Measurements from ENCODE around the gene TMEM145. TPM values are rescaled to one million over a fixed set of nuclear protein-coding genes. Genes with fewer than 3 reads are reported as not detected.

Gene TMEM145
- total RNA-seq, 1 donor from 2014 or later, result 0.16 TPM

DNA sequence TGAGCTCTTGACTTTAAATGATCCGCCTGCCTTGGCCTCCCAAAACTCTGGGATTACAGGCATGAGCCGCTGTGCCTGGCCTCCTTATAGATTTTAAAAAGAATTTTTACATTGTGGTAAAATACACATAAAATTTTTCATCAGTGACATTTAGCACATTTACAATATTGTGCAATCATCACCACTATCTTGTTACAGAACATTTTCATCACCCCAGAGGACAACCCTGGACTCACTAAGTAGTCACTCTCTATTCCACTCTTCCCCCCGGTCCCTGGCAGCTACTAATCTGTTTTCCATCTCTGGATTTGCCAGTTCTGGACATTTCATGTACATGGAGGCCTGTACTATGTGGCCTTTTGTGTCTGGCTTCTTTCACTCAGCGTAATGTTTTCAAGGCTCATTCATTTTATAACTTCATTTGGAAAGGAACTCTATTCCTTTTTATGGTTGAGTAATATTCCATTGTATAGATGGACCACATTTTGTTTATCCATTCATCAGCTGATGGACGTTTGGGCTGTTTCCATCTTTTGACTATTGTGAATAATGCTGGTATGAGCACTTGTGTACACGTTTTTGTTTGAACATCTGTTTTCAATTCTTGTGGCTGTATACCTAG is 32.2 kb downstream of the TMEM145 start:
- no peak for ATAC-seq
- intact Hi-C loops (cut with DNase I), result no loop called here

GRCh38 chr19:42348211-42348610 is 35.1 kb downstream of the TMEM145 start:
- intact Hi-C loops (cut with DNase I), result no loop called here
- DNase-seq (ENCODE audit: missing footprints) (no peak), ATAC-seq (no peak)

More for the DNA sequence above, 32.2 kb downstream of the TMEM145 start:
- no peak for DNase-seq (ENCODE audit: missing footprints)

- DNase-seq (ENCODE audit: missing footprints) (peak; percentile 32), ATAC-seq (no peak)
- intact Hi-C loops (cut with DNase I), result no loop called here
Measured at GRCh38 chr19:42349378-42350107, 36.4 kb downstream of the TMEM145 start.

GRCh38 chr19:42350417-42350816 is 37.3 kb downstream of the TMEM145 start:
- intact Hi-C loops (cut with DNase I), result no loop called here
- DNase-seq (ENCODE audit: missing footprints) (peak; percentile 5), ATAC-seq (no peak)

GRCh38 chr19:42351079-42351735 is 38.1 kb downstream of the TMEM145 start:
- DNase-seq (ENCODE audit: missing footprints) (peak; percentile 39), ATAC-seq (no peak)
- intact Hi-C loops (cut with DNase I), result no loop called here

DNA sequence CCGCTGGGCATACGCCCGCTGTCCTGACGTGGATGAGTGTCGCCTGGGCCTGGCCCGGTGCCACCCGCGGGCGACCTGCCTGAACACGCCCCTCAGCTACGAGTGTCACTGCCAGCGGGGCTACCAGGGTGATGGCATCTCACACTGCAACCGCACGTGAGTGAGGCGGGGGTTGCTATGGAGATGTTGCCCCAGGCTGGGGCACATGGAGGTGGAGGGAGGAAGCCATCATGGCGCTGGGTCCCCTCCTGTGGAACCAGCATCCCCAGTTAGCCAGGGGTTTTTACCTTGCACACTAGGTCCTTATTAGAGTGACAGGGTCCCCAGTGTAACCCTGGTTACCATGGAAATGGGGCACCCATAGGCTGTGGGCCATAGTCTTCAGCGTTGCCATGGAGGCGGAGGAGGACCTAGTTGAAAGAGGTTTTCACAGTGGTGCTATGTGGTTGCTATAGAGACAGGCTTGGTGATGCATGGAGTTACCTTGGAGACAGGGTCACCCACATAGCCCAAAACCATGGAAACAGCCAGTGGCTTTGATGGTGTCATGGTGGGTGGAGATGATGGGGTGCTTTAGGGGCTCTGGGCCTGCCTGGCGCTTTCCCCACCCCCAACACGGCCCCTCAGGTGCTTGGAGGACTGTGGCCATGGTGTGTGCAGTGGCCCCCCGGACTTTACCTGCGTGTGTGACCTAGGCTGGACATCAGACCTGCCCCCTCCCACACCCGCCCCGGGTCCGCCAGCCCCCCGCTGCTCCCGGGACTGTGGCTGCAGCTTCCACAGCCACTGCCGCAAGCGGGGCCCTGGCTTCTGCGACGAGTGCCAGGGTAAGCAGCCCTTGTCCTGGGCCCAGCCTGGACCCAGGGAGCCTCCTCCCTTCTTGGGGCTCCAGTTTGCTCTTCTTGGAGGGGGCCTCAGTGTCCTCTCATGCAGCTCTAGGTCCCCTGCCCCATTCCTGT is 39.5 kb downstream of the TMEM145 start:
- DNase-seq (ENCODE audit: missing footprints) (peak; percentile 11), ATAC-seq (no peak)
- intact Hi-C loops (cut with DNase I), result no loop called here

DNA sequence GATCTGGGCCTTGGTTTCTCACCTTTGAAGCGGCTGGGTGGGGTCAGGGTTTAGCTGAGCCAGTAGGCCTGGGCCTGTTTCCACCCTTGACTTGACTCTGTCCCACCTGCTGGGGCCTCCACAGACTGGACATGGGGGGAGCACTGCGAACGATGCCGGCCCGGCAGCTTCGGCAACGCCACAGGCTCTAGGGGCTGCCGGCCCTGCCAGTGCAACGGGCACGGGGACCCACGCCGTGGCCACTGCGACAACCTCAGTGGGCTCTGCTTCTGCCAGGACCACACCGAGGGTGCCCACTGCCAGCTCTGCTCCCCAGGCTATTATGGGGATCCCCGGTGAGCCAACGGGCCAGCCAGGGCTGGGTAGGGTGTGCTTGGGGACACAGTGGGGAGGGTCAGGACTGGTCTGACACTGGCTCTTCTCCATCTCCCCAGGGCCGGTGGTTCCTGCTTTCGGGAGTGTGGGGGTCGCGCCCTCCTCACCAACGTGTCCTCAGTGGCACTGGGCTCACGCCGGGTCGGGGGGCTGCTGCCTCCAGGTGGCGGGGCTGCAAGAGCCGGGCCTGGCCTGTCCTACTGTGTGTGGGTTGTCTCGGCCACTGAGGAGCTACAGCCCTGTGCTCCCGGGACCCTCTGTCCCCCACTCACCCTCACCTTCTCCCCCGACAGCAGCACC is 40.4 kb downstream of the TMEM145 start:
- no peak for ATAC-seq
- intact Hi-C loops (cut with DNase I), result no loop called here
- DNase-seq (ENCODE audit: missing footprints), result no peak

GRCh38 chr19:42355896-42356295 is 42.8 kb downstream of the TMEM145 start:
- no peak for DNase-seq (ENCODE audit: missing footprints)
- no peak for ATAC-seq
- intact Hi-C loops (cut with DNase I), result no loop called here

DNA sequence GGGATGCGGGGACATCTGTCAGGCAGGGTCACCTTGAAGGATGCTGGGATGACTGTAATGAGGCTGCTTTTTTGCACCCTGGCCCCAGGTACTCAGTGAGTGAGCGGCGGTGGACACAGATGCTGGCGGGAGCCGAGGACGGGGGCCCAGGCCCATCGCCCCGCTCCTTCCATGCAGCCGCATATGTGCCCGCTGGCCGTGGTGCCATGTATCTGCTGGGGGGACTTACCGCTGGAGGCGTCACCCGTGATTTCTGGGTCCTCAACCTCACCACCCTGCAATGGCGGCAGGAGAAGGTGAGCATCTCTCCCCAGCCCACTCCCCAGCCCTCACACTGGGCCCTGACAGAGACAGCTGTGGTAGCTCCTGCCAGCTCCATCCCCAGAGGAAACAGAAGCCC is 43.6 kb downstream of the TMEM145 start:
- DNase-seq (ENCODE audit: missing footprints) (no peak), ATAC-seq (no peak)
- intact Hi-C loops (cut with DNase I), result no loop called here

DNA sequence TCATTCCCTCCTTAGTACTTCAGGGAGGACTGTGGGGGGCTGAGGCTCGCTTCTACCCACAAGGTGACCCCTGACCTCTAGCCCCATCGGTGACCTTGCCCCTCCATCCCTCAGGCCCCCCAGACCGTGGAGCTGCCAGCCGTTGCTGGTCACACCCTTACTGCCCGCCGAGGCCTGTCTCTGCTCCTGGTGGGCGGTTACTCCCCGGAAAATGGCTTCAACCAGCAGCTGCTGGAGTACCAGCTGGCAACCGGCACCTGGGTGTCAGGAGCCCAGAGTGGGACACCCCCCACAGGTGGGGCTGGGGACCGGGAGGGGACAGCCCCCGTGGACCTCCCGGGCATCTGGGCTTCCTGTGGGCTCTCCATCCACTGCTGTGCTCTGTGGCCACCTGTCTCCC is 44.2 kb downstream of the TMEM145 start:
- DNase-seq (ENCODE audit: missing footprints), result no peak
- intact Hi-C loops (cut with DNase I), result no loop called here
- ATAC-seq, result no peak

- ATAC-seq (no peak), DNase-seq (ENCODE audit: missing footprints) (no peak)
- intact Hi-C loops (cut with DNase I), result no loop called here
Measured at GRCh38 chr19:42360787-42361544, 47.9 kb downstream of the TMEM145 start.

GRCh38 chr19:42361545-42361910 is 48.4 kb downstream of the TMEM145 start:
- intact Hi-C loops (cut with DNase I), result no loop called here
- ATAC-seq (no peak), DNase-seq (ENCODE audit: missing footprints) (no peak)

- intact Hi-C loops (cut with DNase I), result no loop called here
- no peak for ATAC-seq
- DNase-seq (ENCODE audit: missing footprints), result no peak
Measured at GRCh38 chr19:42362342-42362741, 49.2 kb downstream of the TMEM145 start.

GRCh38 chr19:42362891-42363440 is 49.9 kb downstream of the TMEM145 start:
- ATAC-seq (no peak), DNase-seq (ENCODE audit: missing footprints) (no peak)
- intact Hi-C loops (cut with DNase I), result no loop called here

DNA sequence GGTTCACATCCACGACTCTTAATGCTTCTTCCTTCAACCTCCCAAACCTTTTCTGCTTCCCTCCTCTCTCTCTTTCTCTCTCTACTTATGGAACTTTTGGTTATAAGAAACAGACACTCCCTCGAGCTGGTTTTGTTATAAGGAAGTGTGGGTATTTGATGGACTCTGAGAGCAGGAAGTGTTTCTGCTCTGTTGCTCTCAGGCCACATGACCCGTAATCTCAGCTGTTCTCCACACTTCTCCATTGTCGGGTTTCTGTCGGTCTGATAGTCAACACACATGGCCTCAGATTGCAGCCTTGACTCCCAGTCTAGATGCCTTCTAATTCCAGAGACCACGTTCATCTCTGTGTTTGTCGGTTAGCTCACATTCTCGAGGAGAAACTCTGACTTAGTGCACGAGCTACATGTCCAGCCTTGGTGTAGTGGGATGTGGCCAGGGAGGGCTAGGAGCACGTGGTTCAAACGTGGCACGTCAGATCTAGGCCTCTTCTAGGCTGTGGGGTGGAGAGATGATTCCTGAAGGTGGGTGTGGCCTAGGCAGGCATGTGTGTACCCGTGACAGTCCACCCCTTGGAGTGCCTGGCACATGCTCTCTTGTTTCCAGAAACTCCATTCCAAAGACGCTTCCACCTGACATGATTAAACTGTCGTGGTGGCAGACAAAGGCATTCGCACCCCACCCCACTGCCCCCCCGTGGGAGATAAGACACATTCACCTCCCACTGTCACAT is 50.7 kb downstream of the TMEM145 start:
- intact Hi-C loops (cut with DNase I), result no loop called here
- ATAC-seq, result no peak
- no peak for DNase-seq (ENCODE audit: missing footprints)

- intact Hi-C loops (cut with DNase I), result no loop called here
- no peak for DNase-seq (ENCODE audit: missing footprints)
- ATAC-seq, result peak; percentile 40
Measured at GRCh38 chr19:42366673-42367072, 53.6 kb downstream of the TMEM145 start.

GRCh38 chr19:42367929-42368328 is 54.8 kb downstream of the TMEM145 start:
- no peak for DNase-seq (ENCODE audit: missing footprints)
- intact Hi-C loops (cut with DNase I), result no loop called here
- no peak for ATAC-seq
